ENCODE data around the gene SPEG. TPM values are rescaled to one million over a fixed set of nuclear protein-coding genes. Genes with fewer than 3 reads are reported as not detected.

SPEG gene
- total and polyA plus RNA-seq, 2 of the 13 experiments (the other 11 are each of a cell fraction or from before 2014, with no cell fraction given), result 0.18 to 0.24 TPM

DNA sequence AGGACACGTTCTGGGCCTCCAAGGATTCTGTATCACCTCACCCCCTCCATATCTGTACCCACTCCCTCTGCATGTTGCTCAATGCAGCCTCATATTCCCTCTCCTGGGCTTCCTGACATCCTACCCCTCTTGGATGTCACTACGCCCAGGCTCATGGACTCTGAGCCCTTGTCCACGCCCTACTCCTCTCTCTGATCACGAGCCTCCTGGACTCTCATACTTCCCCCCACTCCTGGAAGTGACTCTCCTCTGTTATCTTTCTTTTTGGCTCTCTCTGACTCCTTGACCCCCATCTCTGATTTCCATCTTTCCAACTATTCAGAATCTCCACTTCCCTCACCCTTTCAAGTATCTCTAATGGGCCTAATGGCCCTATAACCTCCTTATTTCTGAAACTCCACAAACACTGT lies 111.3 kb downstream of the SPEG start (continued):
- TF ChIP-seq ZNF383 (CRISPR knock-in tag; IDR thresholded peaks at IDR 0.05; ENCODE audit: borderline replicate concordance), result no peak
- TF ChIP-seq ZNF260 (CRISPR knock-in tag; IDR thresholded peaks at IDR 0.05; ENCODE audit: borderline replicate concordance, low read depth), result no peak
- TF ChIP-seq DNMT3B (CRISPR knock-in tag; conservative IDR thresholded peaks at IDR 0.05), result no peak
- no peak for TF ChIP-seq ZNF777 (CRISPR knock-in tag; IDR thresholded peaks at IDR 0.05)
- TF ChIP-seq PCBP2 (optimal IDR thresholded peaks at IDR 0.05; ENCODE audit: low read depth, low read length, poor library complexity, severe bottlenecking), result no peak
- TF ChIP-seq ETV5 (CRISPR knock-in tag; IDR thresholded peaks at IDR 0.05; ENCODE audit: borderline replicate concordance), result peak; percentile 75; the same call in 1 of the 2 replicates
- TF ChIP-seq ZNF547 (CRISPR knock-in tag; IDR thresholded peaks at IDR 0.05), result no peak
- TF ChIP-seq, protein P1, sequence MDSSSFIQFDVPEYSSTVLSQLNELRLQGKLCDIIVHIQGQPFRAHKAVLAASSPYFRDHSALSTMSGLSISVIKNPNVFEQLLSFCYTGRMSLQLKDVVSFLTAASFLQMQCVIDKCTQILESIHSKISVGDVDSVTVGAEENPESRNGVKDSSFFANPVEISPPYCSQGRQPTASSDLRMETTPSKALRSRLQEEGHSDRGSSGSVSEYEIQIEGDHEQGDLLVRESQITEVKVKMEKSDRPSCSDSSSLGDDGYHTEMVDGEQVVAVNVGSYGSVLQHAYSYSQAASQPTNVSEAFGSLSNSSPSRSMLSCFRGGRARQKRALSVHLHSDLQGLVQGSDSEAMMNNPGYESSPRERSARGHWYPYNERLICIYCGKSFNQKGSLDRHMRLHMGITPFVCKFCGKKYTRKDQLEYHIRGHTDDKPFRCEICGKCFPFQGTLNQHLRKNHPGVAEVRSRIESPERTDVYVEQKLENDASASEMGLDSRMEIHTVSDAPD (CRISPR knock-in tag; IDR thresholded peaks at IDR 0.05), result no peak
- peak; percentile 74 for TF ChIP-seq ZNF644 (CRISPR knock-in tag; IDR thresholded peaks at IDR 0.05; ENCODE audit: low read depth)
- TF ChIP-seq, protein P2, sequence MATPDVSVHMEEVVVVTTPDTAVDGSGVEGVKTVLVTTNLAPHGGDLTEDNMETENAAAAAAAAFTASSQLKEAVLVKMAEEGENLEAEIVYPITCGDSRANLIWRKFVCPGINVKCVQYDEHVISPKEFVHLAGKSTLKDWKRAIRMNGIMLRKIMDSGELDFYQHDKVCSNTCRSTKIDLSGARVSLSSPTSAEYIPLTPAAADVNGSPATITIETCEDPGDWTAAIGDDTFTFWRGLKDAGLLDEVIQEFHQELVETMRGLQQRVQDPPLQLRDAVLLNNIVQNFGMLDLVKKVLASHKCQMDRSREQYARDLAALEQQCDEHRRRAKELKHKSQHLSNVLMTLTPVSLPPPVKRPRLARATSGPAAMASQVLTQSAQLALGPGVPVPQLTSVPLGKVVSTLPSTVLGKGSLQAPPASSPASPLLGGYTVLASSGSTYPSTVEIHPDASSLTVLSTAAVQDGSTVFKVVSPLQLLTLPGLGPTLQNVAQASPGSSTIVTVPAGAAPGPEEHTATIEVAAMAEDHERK (CRISPR knock-in tag; IDR thresholded peaks at IDR 0.05; ENCODE audit: low read depth), result no peak
- peak; percentile 92 for TF ChIP-seq SAP130 (CRISPR knock-in tag; IDR thresholded peaks at IDR 0.05; ENCODE audit: low read depth)
- TF ChIP-seq, protein P3, sequence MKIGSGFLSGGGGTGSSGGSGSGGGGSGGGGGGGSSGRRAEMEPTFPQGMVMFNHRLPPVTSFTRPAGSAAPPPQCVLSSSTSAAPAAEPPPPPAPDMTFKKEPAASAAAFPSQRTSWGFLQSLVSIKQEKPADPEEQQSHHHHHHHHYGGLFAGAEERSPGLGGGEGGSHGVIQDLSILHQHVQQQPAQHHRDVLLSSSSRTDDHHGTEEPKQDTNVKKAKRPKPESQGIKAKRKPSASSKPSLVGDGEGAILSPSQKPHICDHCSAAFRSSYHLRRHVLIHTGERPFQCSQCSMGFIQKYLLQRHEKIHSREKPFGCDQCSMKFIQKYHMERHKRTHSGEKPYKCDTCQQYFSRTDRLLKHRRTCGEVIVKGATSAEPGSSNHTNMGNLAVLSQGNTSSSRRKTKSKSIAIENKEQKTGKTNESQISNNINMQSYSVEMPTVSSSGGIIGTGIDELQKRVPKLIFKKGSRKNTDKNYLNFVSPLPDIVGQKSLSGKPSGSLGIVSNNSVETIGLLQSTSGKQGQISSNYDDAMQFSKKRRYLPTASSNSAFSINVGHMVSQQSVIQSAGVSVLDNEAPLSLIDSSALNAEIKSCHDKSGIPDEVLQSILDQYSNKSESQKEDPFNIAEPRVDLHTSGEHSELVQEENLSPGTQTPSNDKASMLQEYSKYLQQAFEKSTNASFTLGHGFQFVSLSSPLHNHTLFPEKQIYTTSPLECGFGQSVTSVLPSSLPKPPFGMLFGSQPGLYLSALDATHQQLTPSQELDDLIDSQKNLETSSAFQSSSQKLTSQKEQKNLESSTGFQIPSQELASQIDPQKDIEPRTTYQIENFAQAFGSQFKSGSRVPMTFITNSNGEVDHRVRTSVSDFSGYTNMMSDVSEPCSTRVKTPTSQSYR (CRISPR knock-in tag; IDR thresholded peaks at IDR 0.05; ENCODE audit: borderline replicate concordance), result peak; percentile 84
- TF ChIP-seq, protein P4, sequence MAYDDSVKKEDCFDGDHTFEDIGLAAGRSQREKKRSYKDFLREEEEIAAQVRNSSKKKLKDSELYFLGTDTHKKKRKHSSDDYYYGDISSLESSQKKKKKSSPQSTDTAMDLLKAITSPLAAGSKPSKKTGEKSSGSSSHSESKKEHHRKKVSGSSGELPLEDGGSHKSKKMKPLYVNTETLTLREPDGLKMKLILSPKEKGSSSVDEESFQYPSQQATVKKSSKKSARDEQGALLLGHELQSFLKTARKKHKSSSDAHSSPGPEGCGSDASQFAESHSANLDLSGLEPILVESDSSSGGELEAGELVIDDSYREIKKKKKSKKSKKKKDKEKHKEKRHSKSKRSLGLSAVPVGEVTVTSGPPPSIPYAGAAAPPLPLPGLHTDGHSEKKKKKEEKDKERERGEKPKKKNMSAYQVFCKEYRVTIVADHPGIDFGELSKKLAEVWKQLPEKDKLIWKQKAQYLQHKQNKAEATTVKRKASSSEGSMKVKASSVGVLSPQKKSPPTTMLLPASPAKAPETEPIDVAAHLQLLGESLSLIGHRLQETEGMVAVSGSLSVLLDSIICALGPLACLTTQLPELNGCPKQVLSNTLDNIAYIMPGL (CRISPR knock-in tag; IDR thresholded peaks at IDR 0.05; ENCODE audit: borderline replicate concordance in 1 of 2, low read depth in 1 of 2), result no peak; a peak in 1 of 4 replicates
- TF ChIP-seq, protein P5, sequence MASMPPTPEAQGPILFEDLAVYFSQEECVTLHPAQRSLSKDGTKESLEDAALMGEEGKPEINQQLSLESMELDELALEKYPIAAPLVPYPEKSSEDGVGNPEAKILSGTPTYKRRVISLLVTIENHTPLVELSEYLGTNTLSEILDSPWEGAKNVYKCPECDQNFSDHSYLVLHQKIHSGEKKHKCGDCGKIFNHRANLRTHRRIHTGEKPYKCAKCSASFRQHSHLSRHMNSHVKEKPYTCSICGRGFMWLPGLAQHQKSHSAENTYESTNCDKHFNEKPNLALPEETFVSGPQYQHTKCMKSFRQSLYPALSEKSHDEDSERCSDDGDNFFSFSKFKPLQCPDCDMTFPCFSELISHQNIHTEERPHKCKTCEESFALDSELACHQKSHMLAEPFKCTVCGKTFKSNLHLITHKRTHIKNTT (CRISPR knock-in tag; IDR thresholded peaks at IDR 0.05), result no peak
- no peak for TF ChIP-seq NCOA5 (CRISPR knock-in tag; IDR thresholded peaks at IDR 0.05)
- peak; percentile 87 for TF ChIP-seq SALL1 (CRISPR knock-in tag; IDR thresholded peaks at IDR 0.05)
- TF ChIP-seq RFX5 (IDR thresholded peaks at IDR 0.05; ENCODE audit: low read depth, low read length), result no peak
- TF ChIP-seq RFXAP (CRISPR knock-in tag; IDR thresholded peaks at IDR 0.05; ENCODE audit: borderline replicate concordance), result no peak
- peak; percentile 94 for TF ChIP-seq SP5 (CRISPR knock-in tag; IDR thresholded peaks at IDR 0.05; ENCODE audit: borderline replicate concordance, low read depth)
- no peak for TF ChIP-seq ZNF138 (CRISPR knock-in tag; IDR thresholded peaks at IDR 0.05; ENCODE audit: low read depth)
- no peak for TF ChIP-seq AHR (CRISPR knock-in tag; IDR thresholded peaks at IDR 0.05)
